A673 (cell line): Measurements from ENCODE around the gene YIPF3.

ENCODE experiments used
- CTCF ChIP-seq: fragments of 300-800, 200-600 bp; sonication (generic); conservative IDR thresholded peaks from 2 replicates; pipeline ENCODE4 v1.5.1; 2017; ENCODE audit warnings: low read depth, mild to moderate bottlenecking, antibody characterized with exemption, low read length, moderate library complexity, mixed read lengths
- EZH2 ChIP-seq: fragments of 200-600 bp; sonication (generic); IDR thresholded peaks from 2 replicates; pipeline ENCODE4 v1.6.1; 2017; ENCODE audit warnings: borderline replicate concordance, low read depth, mild to moderate bottlenecking, mixed read lengths, antibody characterized with exemption, low read length; ENCODE audit not compliant: poor library complexity, severe bottlenecking

DNA sequence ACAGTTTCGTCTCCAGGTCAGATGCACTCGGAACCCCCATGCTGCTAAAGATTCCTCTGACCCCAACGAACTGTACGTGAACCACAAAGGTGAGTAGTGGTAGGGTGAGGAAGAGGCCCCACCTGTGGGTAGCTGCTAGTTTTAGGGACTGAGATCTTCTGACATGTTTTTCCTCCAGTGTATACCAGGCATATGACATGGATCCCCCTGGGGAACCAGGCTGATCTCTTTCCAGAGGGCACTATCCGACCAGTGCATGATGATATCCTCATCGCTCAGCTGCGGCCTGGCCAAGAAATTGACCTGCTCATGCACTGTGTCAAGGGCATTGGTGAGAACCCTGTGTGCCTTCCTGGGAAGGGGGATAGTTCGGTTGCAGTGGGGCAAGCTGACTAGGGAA, 3.4 kb upstream of the YIPF3 start:
- TF ChIP-seq CTCF: no peak
- no peak for TF ChIP-seq EZH2
